HG03196 (cell line): ENCODE measurements around the gene NOP56.
"Not testable (repeated sequence)": the region's sequence is repeated elsewhere in the genome, so short reads cannot be mapped to it uniquely, and the experiment has no call there.

Experiments
- ATAC-seq: cut with Tn5 transposase; IDR thresholded peaks from one replicate; pipeline ENCODE4 v1.9.1; 2021; ENCODE audit not compliant: unreplicated experiment

Gene NOP56

GRCh38 chr20:2680046-2680445, 27.6 kb downstream of the NOP56 start:
- no peak for ATAC-seq

- not testable (repeated sequence) for ATAC-seq
These were observed 29.6 kb downstream of the NOP56 start for GRCh38 chr20:2682040-2682439.

- ATAC-seq, result not testable (repeated sequence)
These were observed 32.4 kb downstream of the NOP56 start for GRCh38 chr20:2684817-2685216.

- ATAC-seq, result no peak
These were observed 35.1 kb downstream of the NOP56 start for GRCh38 chr20:2687514-2687913.

GRCh38 chr20:2688041-2688591, 35.7 kb downstream of the NOP56 start:
- ATAC-seq, result no peak

GRCh38 chr20:2690213-2690612, 37.8 kb downstream of the NOP56 start:
- ATAC-seq, result no peak

GRCh38 chr20:2690718-2691117, 38.3 kb downstream of the NOP56 start:
- ATAC-seq, result no peak

- no peak for ATAC-seq
These were observed 38.7 kb downstream of the NOP56 start for GRCh38 chr20:2691127-2691526.

- no peak for ATAC-seq
These were observed 39.2 kb downstream of the NOP56 start for GRCh38 chr20:2691663-2692035.

GRCh38 chr20:2692036-2692885, 39.8 kb downstream of the NOP56 start, which contains the start of gene EBF4:
EBF4 (plus strand) TSS chr20:2692780; CDS start chr20:2693646, 866 bp downstream.
- ATAC-seq, result no peak

- ATAC-seq, result no peak
These were observed 40.5 kb downstream of the NOP56 start for GRCh38 chr20:2692886-2693285.

- ATAC-seq, result no peak
These were observed 41.0 kb downstream of the NOP56 start for GRCh38 chr20:2693286-2694007.

- no peak for ATAC-seq
These were observed 41.6 kb downstream of the NOP56 start for GRCh38 chr20:2694008-2694471.

- ATAC-seq, result no peak
These were observed 42.1 kb downstream of the NOP56 start for GRCh38 chr20:2694519-2694918.

- ATAC-seq, result no peak
These were observed 43.0 kb downstream of the NOP56 start for GRCh38 chr20:2695206-2695983.

- not testable (repeated sequence) for ATAC-seq
These were observed 43.6 kb downstream of the NOP56 start for GRCh38 chr20:2695984-2696525.

GRCh38 chr20:2696646-2697045, 44.2 kb downstream of the NOP56 start:
- no peak for ATAC-seq

- ATAC-seq, result no peak
These were observed 45.3 kb downstream of the NOP56 start for GRCh38 chr20:2697768-2698167.

- ATAC-seq, result no peak
These were observed 45.9 kb downstream of the NOP56 start for GRCh38 chr20:2698186-2698817.

- ATAC-seq, result no peak
These were observed 46.5 kb downstream of the NOP56 start for GRCh38 chr20:2698912-2699311.
